Measurements from ENCODE around the gene LRRFIP1. TPM values are rescaled to one million over a fixed set of nuclear protein-coding genes. Genes with fewer than 3 reads are reported as not detected.
A peak's percentile ranks its signal among the peaks of the same experiment; 100 is the strongest.

Gene LRRFIP1
- polyA plus RNA-seq, 2 donors, result 58.9 to 69.5 TPM

DNA sequence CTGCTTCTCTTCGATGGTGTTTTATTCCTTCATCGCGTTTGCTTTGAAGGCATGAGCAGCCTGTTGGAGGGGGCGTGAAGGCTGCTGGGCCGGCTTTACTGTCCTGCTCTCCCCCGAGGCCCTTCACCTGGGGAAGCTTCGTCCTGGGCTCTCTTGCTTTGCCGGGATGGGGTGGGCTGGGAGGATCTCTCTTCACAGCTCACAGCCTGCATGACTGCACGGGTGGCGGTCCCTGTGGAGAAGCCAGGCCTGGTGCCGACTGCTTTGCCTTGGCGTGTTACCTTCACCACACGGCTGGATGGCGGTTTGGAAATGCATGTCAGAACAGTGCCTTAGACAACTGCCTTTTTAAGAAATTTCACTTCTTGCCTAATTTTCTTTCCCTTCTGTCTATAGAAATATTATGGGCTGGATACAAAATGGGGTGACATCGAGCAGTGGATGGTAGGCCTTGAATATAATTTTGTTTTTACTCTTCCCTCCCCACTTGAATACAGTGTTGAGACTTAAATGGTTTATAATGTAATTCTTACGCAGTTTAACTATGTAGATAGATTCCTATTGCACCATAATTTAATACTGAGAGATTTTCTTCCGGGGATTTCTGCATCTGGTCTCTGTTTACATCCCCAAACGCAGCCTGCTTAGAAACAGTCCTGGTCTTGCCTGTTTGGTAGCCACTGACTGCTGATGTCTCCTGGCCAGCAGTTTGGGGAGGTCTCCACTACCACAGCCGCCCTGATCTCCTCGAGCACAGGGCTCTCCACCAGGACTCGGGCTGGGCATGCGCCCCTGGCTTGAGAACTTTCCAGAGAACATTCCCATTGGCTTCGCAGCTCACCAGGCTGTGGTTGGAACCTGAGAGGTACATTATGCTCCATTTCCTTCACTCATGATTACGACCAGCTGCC is 90.2 kb downstream of the LRRFIP1 start:
- Histone ChIP-seq H3K9me3 (ENCODE audit: control insufficient read depth in 2 of 2, insufficient read depth in 1 of 2, low read depth in 1 of 2, low read length in 1 of 2) (no peaks in the 10 kb centered on the region), H3K27ac (ENCODE audit: low read depth in 2 of 2, low read length in 1 of 2) (peak overlapping the region in 1 of 2 donors; percentile 58), H3K27me3 (ENCODE audit: control insufficient read depth in 1 of 2, insufficient read depth in 2 of 2, low read length in 2 of 2) (no peaks in the 10 kb centered on the region), H3K4me1 (ENCODE audit: control insufficient read depth in 2 of 2, insufficient read depth in 2 of 2, low read length in 1 of 2) (peaks cover 7 to 8% of the 10 kb centered on the region in 2 donors), H3K4me3 (ENCODE audit: low read depth in 1 of 2, low read length in 2 of 2) (no peak overlapping the region), H3K36me3 (ENCODE audit: control insufficient read depth in 2 of 2, insufficient read depth in 2 of 2, low read length in 1 of 2) (peaks cover 7 to 10% of the 10 kb centered on the region in 2 donors)
- 67 to 77% methylated on average over 24 of the region's 24 CpGs for WGBS, 2 donors

DNA sequence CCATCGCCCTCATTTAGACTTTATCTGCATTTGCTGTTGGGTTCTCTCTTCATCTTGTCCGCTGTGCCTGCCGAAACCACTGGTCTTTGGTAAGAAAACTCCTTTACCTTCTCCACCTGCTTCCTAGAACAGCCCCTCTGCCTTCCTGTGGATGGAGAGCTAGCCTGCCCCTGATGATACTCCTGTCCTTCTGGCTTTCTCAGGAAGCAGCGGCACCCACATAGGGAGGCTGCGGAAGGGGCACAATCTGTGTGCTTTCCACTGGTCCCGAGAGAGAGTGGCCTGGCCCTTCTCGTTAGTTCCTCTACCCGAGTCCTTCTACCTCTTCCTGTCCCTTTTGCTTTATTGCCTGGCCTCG is 90.9 kb downstream of the LRRFIP1 start:
- Histone ChIP-seq H3K4me1 (ENCODE audit: control insufficient read depth in 2 of 2, insufficient read depth in 2 of 2, low read length in 1 of 2) (peaks cover 7 to 8% of the 10 kb centered on the region in 2 donors), H3K9me3 (ENCODE audit: control insufficient read depth in 2 of 2, insufficient read depth in 1 of 2, low read depth in 1 of 2, low read length in 1 of 2) (no peaks in the 10 kb centered on the region), H3K27ac (ENCODE audit: low read depth in 2 of 2, low read length in 1 of 2) (peak overlapping the region in 1 of 2 donors; percentile 58), H3K27me3 (ENCODE audit: control insufficient read depth in 1 of 2, insufficient read depth in 2 of 2, low read length in 2 of 2) (no peaks in the 10 kb centered on the region), H3K4me3 (ENCODE audit: low read depth in 1 of 2, low read length in 2 of 2) (no peak overlapping the region), H3K36me3 (ENCODE audit: control insufficient read depth in 2 of 2, insufficient read depth in 2 of 2, low read length in 1 of 2) (peaks cover 6 to 10% of the 10 kb centered on the region in 2 donors)
- 88 to 90% methylated on average over 9 of the region's 9 CpGs for WGBS, 2 donors

DNA sequence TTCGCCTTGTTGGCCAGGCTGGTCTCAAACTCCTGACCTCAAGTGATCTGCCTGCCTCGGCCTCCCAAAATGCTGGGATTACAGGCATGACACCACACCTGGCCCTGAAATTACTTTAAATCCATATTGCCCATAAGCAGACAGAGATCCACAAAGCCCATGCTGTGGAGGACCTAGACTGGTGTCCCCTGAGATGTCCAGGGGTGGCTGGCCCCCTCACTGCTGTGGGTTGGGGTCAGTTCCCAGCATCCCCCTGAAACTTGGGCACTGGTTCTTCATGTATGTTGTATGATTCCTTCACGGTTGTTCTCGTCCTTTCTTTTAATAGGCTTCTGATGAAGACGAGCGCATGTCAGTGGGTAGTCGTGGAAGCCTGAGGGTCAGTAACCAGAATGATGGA is 93.1 kb downstream of the LRRFIP1 start:
- no peak overlapping the region for H3K27ac ChIP-seq (ENCODE audit: low read depth in 2 of 2, low read length in 1 of 2)
- WGBS, 2 donors, result 97 to 98% methylated on average over 7 of the region's 7 CpGs
- H3K4me3 ChIP-seq (ENCODE audit: low read depth in 1 of 2, low read length in 2 of 2), result no peak overlapping the region
- H3K36me3 ChIP-seq (ENCODE audit: control insufficient read depth in 2 of 2, insufficient read depth in 2 of 2, low read length in 1 of 2), result peaks cover 6 to 14% of the 10 kb centered on the region in 2 donors
- H3K27me3 ChIP-seq (ENCODE audit: control insufficient read depth in 1 of 2, insufficient read depth in 2 of 2, low read length in 2 of 2), result no peaks in the 10 kb centered on the region
- no peaks in the 10 kb centered on the region for H3K9me3 ChIP-seq (ENCODE audit: control insufficient read depth in 2 of 2, insufficient read depth in 1 of 2, low read depth in 1 of 2, low read length in 1 of 2)
- H3K4me1 ChIP-seq (ENCODE audit: control insufficient read depth in 2 of 2, insufficient read depth in 2 of 2, low read length in 1 of 2), result peaks cover 8 to 10% of the 10 kb centered on the region in 2 donors

DNA sequence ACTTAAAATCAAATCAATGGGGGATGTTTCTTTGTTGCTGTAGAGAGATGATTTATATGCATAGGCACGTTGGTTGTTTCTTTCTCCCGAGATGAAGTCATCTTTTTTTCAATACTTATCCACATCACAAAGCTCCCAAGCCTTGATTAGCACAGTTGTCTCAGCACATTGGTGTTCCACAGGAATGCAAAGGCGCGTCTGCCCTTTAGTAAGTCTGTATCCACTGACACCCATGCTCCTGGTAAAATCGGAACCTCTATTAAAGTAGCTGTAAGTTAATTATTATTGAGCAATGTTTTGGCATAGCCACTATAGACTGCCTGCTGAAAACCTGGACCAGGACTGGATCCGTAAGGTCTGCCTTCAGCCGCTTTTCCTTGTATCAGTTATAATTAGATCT is 93.6 kb downstream of the LRRFIP1 start:
- H3K4me3 ChIP-seq (ENCODE audit: low read depth in 1 of 2, low read length in 2 of 2), result no peak overlapping the region
- no peaks in the 10 kb centered on the region for H3K27me3 ChIP-seq (ENCODE audit: control insufficient read depth in 1 of 2, insufficient read depth in 2 of 2, low read length in 2 of 2)
- H3K4me1 ChIP-seq (ENCODE audit: control insufficient read depth in 2 of 2, insufficient read depth in 2 of 2, low read length in 1 of 2), result peaks cover 8 to 10% of the 10 kb centered on the region in 2 donors
- WGBS, 2 donors, result 73 to 79% methylated on average over 7 of the region's 7 CpGs
- H3K36me3 ChIP-seq (ENCODE audit: control insufficient read depth in 2 of 2, insufficient read depth in 2 of 2, low read length in 1 of 2), result peaks cover 6 to 14% of the 10 kb centered on the region in 2 donors
- H3K27ac ChIP-seq (ENCODE audit: low read depth in 2 of 2, low read length in 1 of 2), result no peak overlapping the region
- H3K9me3 ChIP-seq (ENCODE audit: control insufficient read depth in 2 of 2, insufficient read depth in 1 of 2, low read depth in 1 of 2, low read length in 1 of 2), result no peaks in the 10 kb centered on the region

DNA sequence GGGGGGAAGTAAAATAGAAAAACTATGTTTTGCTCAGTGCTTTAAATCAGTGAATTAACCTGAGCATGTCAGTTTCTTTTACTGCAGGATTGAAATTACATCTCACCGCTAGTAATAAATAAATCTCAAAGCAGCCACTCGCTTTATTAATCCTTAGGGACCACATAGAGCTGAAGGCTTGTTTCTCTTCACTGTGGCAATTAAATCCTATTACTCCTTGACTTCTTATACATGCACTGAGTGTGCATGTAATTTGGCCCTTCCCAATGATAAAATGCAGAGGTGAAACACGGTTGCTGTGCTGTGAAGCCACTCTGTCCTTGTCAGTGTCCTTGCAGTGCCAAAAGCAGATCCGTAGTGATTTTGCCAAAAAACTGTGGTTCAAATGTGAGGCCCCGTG is 94.1 kb downstream of the LRRFIP1 start:
- no peak overlapping the region for H3K4me3 ChIP-seq (ENCODE audit: low read depth in 1 of 2, low read length in 2 of 2)
- 76 to 78% methylated on average over 5 of the region's 5 CpGs for WGBS, 2 donors
- no peaks in the 10 kb centered on the region for H3K27me3 ChIP-seq (ENCODE audit: control insufficient read depth in 1 of 2, insufficient read depth in 2 of 2, low read length in 2 of 2)
- no peak overlapping the region for H3K27ac ChIP-seq (ENCODE audit: low read depth in 2 of 2, low read length in 1 of 2)
- peaks cover 6 to 14% of the 10 kb centered on the region in 2 donors for H3K36me3 ChIP-seq (ENCODE audit: control insufficient read depth in 2 of 2, insufficient read depth in 2 of 2, low read length in 1 of 2)
- no peaks in the 10 kb centered on the region for H3K9me3 ChIP-seq (ENCODE audit: control insufficient read depth in 2 of 2, insufficient read depth in 1 of 2, low read depth in 1 of 2, low read length in 1 of 2)
- peaks cover 10% of the 10 kb centered on the region in 2 donors for H3K4me1 ChIP-seq (ENCODE audit: control insufficient read depth in 2 of 2, insufficient read depth in 2 of 2, low read length in 1 of 2)

DNA sequence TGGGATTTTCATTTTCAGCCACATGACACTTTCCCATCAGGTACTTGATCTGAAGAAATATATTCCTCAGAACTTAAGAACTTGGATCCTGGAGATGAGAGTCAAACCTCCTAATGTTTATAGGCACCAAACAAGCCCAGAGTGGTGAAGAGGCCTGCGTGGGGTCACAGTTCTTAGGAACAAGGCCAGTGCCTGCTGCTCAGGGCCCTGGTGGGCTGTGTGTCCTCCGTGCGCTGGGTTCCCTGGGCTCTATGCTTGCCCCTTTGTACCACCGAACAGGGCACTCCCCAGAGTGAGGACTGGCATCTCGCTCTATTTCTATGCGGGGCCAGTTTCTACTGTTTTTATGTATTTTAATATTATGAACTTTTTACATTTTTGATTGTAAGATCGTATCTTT is 95.2 kb downstream of the LRRFIP1 start:
- no peaks in the 10 kb centered on the region for H3K9me3 ChIP-seq (ENCODE audit: control insufficient read depth in 2 of 2, insufficient read depth in 1 of 2, low read depth in 1 of 2, low read length in 1 of 2)
- no peaks in the 10 kb centered on the region for H3K27me3 ChIP-seq (ENCODE audit: control insufficient read depth in 1 of 2, insufficient read depth in 2 of 2, low read length in 2 of 2)
- H3K36me3 ChIP-seq (ENCODE audit: control insufficient read depth in 2 of 2, insufficient read depth in 2 of 2, low read length in 1 of 2), result peaks cover 6 to 14% of the 10 kb centered on the region in 2 donors
- 95% methylated on average over 7 of the region's 7 CpGs for WGBS, 2 donors
- no peak overlapping the region for H3K27ac ChIP-seq (ENCODE audit: low read depth in 2 of 2, low read length in 1 of 2)
- no peak overlapping the region for H3K4me3 ChIP-seq (ENCODE audit: low read depth in 1 of 2, low read length in 2 of 2)
- peaks cover 10% of the 10 kb centered on the region in 2 donors for H3K4me1 ChIP-seq (ENCODE audit: control insufficient read depth in 2 of 2, insufficient read depth in 2 of 2, low read length in 1 of 2)

DNA sequence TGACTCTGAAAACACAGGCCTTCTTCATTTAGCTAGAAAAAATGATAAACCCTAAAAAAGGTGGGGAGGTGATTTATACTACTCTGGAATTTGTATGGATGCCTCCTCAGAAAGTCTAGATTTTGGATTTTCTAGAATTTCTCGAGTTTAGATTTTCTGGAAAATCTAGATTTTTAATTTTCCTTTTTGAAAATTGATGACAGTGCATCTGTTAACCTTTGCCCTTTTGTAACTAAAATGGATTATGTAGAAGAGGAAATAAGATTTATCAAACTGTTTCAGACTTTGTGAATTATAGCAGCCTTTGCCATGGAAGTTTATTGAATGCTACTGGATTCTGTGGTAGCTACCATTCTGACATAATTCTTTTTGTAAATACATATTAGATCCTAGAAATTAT is 95.6 kb downstream of the LRRFIP1 start:
- H3K27ac ChIP-seq (ENCODE audit: low read depth in 2 of 2, low read length in 1 of 2), result no peak overlapping the region

DNA sequence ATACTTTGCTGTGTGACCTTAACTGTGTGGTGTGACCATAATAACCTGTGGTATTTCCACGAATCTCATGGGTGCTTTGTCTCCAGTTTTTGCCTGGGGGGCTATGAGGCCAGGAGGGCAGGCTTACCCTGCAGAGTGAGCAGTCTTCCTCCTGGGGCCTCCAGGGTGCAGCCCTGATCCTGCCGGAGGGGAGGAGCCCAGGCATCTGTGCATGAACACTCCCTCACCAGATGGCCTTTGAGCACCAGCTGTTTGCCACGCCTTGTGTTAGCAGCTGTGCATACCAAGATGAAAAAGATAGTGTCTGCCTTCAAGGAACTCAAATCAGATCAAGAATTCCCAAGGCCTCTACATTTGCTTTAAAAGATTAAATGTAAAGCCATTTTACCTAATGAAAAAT is 96.2 kb downstream of the LRRFIP1 start:
- Histone ChIP-seq H3K27ac (ENCODE audit: low read depth in 2 of 2, low read length in 1 of 2) (peak overlapping the region in 1 of 2 donors; percentile 24), H3K36me3 (ENCODE audit: control insufficient read depth in 2 of 2, insufficient read depth in 2 of 2, low read length in 1 of 2) (peaks cover 2 to 11% of the 10 kb centered on the region in 2 donors), H3K4me1 (ENCODE audit: control insufficient read depth in 2 of 2, insufficient read depth in 2 of 2, low read length in 1 of 2) (peaks cover 5 to 8% of the 10 kb centered on the region in 2 donors), H3K9me3 (ENCODE audit: control insufficient read depth in 2 of 2, insufficient read depth in 1 of 2, low read depth in 1 of 2, low read length in 1 of 2) (no peaks in the 10 kb centered on the region), H3K27me3 (ENCODE audit: control insufficient read depth in 1 of 2, insufficient read depth in 2 of 2, low read length in 2 of 2) (no peaks in the 10 kb centered on the region), H3K4me3 (ENCODE audit: low read depth in 1 of 2, low read length in 2 of 2) (no peak overlapping the region)
- WGBS, 2 donors, result 40 to 48% methylated on average over 3 of the region's 3 CpGs

More for the DNA sequence above, 95.6 kb downstream of the LRRFIP1 start:
- H3K4me3 ChIP-seq (ENCODE audit: low read depth in 1 of 2, low read length in 2 of 2), result no peak overlapping the region
- H3K27me3 ChIP-seq (ENCODE audit: control insufficient read depth in 1 of 2, insufficient read depth in 2 of 2, low read length in 2 of 2), result no peaks in the 10 kb centered on the region
- no peaks in the 10 kb centered on the region for H3K9me3 ChIP-seq (ENCODE audit: control insufficient read depth in 2 of 2, insufficient read depth in 1 of 2, low read depth in 1 of 2, low read length in 1 of 2)
- H3K36me3 ChIP-seq (ENCODE audit: control insufficient read depth in 2 of 2, insufficient read depth in 2 of 2, low read length in 1 of 2), result peaks cover 4 to 14% of the 10 kb centered on the region in 2 donors
- H3K4me1 ChIP-seq (ENCODE audit: control insufficient read depth in 2 of 2, insufficient read depth in 2 of 2, low read length in 1 of 2), result peaks cover 7 to 8% of the 10 kb centered on the region in 2 donors
- whole genome bisulfite sequencing, 2 donors, result 82 to 92% methylated on average over 1 of the region's 1 CpG

DNA sequence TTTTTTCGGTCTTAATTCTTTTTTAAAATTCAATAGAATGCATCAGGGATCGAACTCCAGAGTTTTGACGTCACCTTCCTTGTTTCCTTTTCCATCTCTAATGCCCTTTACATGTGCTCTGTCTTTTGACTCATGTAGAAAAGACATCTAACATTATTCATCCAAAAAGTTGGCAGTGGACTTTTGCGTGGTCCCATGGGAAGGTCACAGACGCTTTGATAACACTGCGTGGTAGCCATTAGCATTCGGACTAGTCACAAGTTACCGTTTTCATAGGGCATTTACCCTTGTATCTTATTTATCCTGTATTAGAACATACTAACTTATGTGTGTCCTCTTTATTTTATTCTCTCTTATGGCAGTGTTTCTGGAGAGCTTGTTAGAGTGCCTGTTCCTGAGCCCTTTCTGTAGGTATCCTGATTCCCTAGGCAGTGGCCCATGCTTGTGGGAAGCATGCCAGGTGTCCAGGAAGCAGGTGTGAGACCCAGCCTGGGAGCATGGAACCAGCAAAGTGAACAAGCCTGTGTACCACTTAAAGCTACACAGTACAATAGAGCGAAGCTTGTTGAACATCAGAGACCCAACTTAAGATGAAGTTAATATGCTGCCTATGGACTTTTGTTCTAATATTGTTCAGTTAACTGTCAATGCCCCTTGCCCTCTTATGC is 97.6 kb downstream of the LRRFIP1 start:
- Histone ChIP-seq H3K9me3 (ENCODE audit: control insufficient read depth in 2 of 2, insufficient read depth in 1 of 2, low read depth in 1 of 2, low read length in 1 of 2) (no peaks in the 10 kb centered on the region), H3K27ac (ENCODE audit: low read depth in 2 of 2, low read length in 1 of 2) (no peak overlapping the region), H3K4me3 (ENCODE audit: low read depth in 1 of 2, low read length in 2 of 2) (no peak overlapping the region), H3K27me3 (ENCODE audit: control insufficient read depth in 1 of 2, insufficient read depth in 2 of 2, low read length in 2 of 2) (no peaks in the 10 kb centered on the region), H3K36me3 (ENCODE audit: control insufficient read depth in 2 of 2, insufficient read depth in 2 of 2, low read length in 1 of 2) (peaks cover 2 to 11% of the 10 kb centered on the region in 2 donors), H3K4me1 (ENCODE audit: control insufficient read depth in 2 of 2, insufficient read depth in 2 of 2, low read length in 1 of 2) (peaks cover 5 to 8% of the 10 kb centered on the region in 2 donors)
- 85 to 86% methylated on average over 9 of the region's 9 CpGs for WGBS, 2 donors
